ENCODE results near the gene SEMA6C. TPM values are rescaled to one million over a fixed set of nuclear protein-coding genes. Genes with fewer than 3 reads are reported as not detected.

SEMA6C gene
- total RNA-seq, 1 experiment from 2014 or later, result 8.2 TPM

DNA sequence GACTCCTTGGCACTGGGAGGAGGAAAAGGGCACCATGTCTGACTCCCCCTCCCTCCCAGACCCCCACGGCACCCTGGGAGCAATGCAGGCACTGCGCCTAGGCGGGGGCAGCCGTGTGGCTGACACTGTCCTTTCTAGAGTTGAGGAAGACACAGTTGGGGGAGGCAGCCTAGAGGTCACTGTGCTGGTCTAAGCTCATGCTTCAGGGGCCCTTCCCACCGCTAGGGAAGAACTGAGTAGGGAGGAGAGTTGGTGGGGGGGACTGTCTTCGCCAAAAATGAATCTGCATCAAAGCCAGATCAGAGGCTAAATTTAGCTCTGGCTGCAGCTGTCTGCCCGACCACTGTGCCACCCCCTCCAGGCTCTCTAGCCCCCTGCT lies 3.4 kb downstream of the SEMA6C start:
- ChIA-PET CTCF (interaction anchor here (0.9 to 1.7 kb wide), 2 partner anchors 14 to 43 kb away, joined by 3 to 7 read pairs; partner anchors contain the start of gene TNFAIP8L2), POLR2A (no interaction called here), RAD21 (ENCODE audit: low non-redundant PET in 1 of 2, low total read pairs in 2 of 2, uncharacterized antibody in 2 of 2, unreplicated experiment in 2 of 2) (no interaction called here)
- Histone ChIP-seq H3K27ac (ENCODE audit: low read depth, low read length) (no peak overlapping the region), H3K79me2 (ENCODE audit: insufficient read depth, low read length) (no peaks in the 10 kb centered on the region), H3K27me3 (ENCODE audit: insufficient read depth, low read length) (no peaks in the 10 kb centered on the region), H3K9me3 (ENCODE audit: control insufficient read depth in 1 of 2, insufficient read depth in 1 of 2, low read depth in 1 of 2, low read length in 2 of 2) (no peaks in the 10 kb centered on the region), H3K9me2 (ENCODE audit: insufficient read depth) (no peaks in the 10 kb centered on the region), H3K9ac (ENCODE audit: low read length) (no peak overlapping the region), H4K20me1 (ENCODE audit: insufficient read depth) (no peaks in the 10 kb centered on the region), H3K4me3 (replicated peaks in 1 of 2; ENCODE audit: low read depth in 1 of 2, low read length in 2 of 2) (no peak overlapping the region), H2AFZ (ENCODE audit: low read depth, low read length, poor library complexity, severe bottlenecking) (no peak overlapping the region), H3K4me2 (ENCODE audit: low read length) (no peak overlapping the region), H3K4me1 (ENCODE audit: control insufficient read depth in 1 of 2, insufficient read depth in 2 of 2, low read length in 2 of 2) (peaks cover 8 to 17% of the 10 kb centered on the region in 2 experiments; a peak in 3 of 4 replicates), H3K36me3 (ENCODE audit: control insufficient read depth in 1 of 2, insufficient read depth in 2 of 2, low read length in 2 of 2) (no peaks in the 10 kb centered on the region)
- TF ChIP-seq, protein P1, sequence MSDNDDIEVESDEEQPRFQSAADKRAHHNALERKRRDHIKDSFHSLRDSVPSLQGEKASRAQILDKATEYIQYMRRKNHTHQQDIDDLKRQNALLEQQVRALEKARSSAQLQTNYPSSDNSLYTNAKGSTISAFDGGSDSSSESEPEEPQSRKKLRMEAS (IDR thresholded peaks at IDR 0.05), result no peak
- TF ChIP-seq, protein P2, sequence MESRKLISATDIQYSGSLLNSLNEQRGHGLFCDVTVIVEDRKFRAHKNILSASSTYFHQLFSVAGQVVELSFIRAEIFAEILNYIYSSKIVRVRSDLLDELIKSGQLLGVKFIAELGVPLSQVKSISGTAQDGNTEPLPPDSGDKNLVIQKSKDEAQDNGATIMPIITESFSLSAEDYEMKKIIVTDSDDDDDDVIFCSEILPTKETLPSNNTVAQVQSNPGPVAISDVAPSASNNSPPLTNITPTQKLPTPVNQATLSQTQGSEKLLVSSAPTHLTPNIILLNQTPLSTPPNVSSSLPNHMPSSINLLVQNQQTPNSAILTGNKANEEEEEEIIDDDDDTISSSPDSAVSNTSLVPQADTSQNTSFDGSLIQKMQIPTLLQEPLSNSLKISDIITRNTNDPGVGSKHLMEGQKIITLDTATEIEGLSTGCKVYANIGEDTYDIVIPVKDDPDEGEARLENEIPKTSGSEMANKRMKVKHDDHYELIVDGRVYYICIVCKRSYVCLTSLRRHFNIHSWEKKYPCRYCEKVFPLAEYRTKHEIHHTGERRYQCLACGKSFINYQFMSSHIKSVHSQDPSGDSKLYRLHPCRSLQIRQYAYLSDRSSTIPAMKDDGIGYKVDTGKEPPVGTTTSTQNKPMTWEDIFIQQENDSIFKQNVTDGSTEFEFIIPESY (IDR thresholded peaks at IDR 0.05; ENCODE audit: extremely low read depth, insufficient replicate concordance, low read length), result no peak
- TF ChIP-seq REST (IDR thresholded peaks at IDR 0.05; ENCODE audit: low read depth) (no peak), ZNF274 (IDR thresholded peaks at IDR 0.05; ENCODE audit: low read depth, low read length) (no peak), ELF1 (IDR thresholded peaks at IDR 0.05; ENCODE audit: borderline replicate concordance, low read depth) (no peak), SRF (IDR thresholded peaks at IDR 0.05; ENCODE audit: low read depth) (no peak), CTCF (IDR thresholded peaks at IDR 0.05 in 2 of 3, conservative IDR thresholded peaks at IDR 0.05 in 1 of 3; ENCODE audit: borderline replicate concordance in 1 of 3, insufficient read depth in 1 of 3, low read depth in 2 of 3, low read length in 2 of 3) (no peak), POLR2AphosphoS5 (IDR thresholded peaks at IDR 0.05; ENCODE audit: low read depth, low read length) (no peak), CEBPB (IDR thresholded peaks at IDR 0.05; ENCODE audit: low read depth) (no peak)
- intact Hi-C loops (cut with micrococcal nuclease), result no loop called here
- DNase-seq (ENCODE audit: low read depth, low spot score) (no peak), ATAC-seq (no peak)
- BruUV-seq (replicated peaks), result no TSS peak

Measured in HCT116 (cell line).